Midbrain (tissue), 1 donor: Measurements from ENCODE around the gene DENND4A.
"Not testable (repeated sequence)": the region's sequence is repeated elsewhere in the genome, so short reads cannot be mapped to it uniquely, and the experiment has no call there.

Experiments
- DNase-seq: peaks from one replicate; lab custom pipeline; 2025; lab: John Stamatoyannopoulos, UW

Gene DENND4A

DNA sequence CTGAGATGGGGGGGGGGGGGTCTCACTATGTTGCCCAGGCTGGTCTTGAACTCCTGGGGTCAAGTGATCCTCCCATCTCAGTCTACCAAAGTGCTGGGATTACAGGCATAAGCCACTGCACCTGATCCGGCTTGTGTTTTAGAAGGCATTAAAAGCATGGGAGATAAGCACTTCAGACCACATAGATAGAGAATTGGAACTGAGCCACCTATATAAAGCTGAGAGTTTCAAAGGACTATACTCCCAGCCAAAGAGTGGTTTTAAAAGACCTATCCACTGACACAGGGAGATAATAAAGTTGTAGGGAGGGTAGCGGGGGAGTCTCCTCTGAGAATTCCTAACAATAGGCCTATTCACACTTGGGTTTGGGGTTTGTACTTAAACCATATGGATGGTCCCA, 34.8 kb downstream of the DENND4A start:
- DNase-seq: no peak

DNA sequence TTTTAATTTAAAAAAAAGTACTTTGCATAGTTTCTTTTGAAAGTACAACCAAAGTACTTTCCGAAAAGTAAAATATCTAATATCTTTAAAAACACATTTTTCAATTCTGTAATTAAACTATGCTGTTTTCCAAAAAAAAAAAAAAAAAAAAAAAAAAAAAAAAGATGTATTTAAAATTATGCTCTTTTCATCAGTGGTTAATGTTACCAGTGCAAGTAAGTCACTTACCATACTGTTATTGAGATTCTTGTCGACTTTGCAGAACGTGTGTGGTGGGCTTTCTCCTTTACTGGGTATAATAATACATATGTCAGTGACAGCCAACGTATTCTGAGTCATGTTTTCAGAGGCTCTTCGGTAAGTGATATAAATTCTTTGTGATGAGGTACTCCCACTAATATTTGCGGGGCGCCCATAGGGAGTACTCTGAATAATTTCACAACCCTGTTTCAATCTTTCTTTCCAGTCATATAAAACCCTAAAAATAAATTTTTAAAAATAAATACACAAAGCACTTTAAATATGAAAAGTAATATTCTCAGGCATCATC, 39.9 kb downstream of the DENND4A start:
- no peak for DNase-seq

DNA sequence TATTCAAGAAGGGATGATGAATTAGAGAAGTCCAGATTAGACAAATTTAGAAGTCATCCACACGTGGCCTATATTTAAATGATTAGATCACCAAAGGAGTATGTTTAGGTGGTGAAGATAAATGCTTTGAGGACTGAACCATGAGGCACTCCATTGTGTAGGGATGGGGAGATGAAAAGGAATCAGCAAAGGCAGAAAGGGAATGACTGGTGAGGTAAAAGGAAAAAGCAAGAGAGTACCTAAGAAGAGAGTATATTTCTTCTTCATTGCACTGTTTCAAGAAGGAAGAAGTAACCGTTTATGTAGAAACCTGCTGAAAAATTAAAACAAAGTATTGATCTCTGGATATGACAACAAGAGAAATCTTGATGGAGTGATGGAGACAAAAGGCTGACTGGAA, 40.7 kb downstream of the DENND4A start:
- DNase-seq: no peak

DNA sequence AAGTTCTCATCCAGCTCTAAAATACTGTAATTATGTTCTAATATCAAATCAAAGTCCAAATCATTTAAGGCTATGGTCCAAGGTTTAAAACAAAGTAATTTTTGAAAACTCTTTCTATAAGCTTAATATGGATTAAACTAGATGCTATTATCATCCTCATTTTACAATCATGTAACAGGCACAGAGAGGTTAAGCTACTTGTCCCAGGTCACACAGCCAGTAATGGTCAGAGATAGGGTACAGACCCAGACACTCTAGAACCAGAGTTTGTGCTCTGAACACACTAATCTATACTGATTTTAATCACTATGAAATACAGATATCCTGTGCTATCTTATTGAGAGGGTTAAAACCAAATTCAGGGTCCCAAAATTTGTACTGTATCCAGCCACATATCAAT, 44.8 kb downstream of the DENND4A start:
- DNase-seq: no peak

DNA sequence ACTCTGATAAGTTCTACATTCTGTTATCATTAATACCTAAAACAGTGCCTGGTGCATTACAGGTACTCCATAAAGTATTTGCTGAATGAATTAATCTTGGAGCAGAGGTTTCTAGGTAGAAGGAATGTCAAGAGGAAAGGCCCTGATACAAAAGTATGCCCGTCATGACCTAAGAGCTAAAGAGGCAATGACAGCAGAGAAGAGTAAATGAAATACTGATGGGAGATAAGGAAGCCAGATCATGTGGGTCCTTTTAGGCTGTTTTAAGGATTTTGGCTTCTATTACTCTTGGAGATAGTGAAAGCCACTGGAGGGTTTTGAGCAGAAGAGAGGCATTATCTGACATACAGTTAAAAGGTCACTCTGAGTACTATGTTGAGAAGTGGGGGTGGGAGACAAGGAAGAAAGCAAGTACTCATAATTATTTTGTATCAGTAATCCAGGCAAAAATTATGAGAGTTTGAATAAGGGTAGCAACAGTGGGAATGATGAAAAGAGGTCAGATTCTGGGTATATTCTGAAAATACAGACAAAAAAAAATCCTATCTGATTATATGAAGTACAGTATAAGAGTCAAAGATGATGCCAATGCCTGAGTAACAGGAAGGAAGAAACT, 48.3 kb downstream of the DENND4A start:
- no peak for DNase-seq

DNA sequence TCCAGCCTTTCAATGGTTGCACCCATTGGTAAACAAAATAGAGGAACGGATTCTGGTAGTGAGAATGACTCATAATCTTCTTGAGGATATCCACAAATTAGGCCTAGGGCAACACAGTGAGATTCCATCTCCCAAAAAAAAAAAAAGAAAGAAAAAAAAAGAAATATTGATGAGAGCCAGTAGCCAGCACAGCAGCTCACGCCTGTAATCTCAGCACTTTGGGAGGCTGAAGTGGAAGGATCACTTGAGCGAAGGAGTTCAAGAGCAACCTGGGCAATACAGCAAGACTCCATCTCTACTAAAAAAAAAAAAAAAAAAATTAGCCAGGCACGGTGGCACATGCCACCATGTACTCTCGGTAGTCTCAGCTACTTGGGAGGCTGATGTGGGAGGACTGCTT, 51.9 kb downstream of the DENND4A start:
- no peak for DNase-seq

DNA sequence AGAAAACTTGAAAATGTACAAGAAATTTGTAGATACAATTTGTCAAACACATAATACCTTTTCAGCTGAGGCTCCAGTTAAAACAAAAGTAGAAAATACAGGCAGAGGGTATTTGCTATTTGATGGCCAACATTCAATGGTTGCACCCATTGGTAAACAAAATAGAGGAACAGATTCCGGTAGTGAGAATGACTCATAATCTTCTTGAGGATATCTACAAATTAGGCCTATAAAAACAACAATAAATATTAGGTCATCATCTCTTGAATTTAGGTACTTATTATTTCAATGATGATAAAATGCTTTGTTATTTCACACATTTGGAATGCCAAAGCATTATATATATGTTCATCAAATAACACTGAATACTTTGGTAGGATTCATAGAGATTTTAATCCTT, 53.4 kb downstream of the DENND4A start:
- DNase-seq: no peak

DNA sequence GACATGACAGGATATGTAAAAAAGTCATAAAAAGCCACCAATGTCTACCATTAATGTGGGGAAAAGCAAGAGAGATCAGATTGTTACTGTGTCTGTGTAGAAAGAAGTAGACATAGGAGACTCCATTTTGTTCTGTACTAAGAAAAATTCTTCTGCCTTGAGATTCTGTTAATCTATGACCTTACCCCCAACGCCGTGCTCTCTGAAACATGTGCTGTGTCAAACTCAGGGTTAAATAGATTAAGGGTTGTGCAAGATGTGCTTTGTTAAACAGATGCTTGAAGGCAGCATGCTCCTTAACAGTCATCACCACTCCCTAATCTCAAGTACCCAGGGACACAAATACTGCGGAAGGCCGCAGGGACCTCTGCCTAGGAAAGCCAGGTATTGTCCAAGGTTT, 58.5 kb downstream of the DENND4A start:
- DNase-seq: not testable (repeated sequence)

DNA sequence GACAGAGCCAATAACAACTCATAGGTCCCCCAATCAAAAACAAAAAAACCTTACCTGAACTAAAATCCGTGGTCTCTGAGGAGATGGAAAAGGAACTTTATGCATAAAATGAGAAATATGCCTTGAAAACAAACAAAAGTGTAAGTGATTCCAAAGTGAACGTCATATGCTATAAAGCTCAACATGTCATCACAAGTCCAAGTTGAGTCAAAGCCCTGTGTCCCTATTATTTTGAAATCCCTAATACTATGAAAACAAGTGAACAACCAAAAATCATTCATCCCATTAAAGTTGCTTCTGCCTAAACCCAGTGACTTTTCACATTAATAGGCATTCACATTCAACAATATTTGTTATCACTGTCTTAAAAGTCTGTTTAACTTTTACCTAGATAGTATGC, 59.4 kb downstream of the DENND4A start:
- no peak for DNase-seq

DNA sequence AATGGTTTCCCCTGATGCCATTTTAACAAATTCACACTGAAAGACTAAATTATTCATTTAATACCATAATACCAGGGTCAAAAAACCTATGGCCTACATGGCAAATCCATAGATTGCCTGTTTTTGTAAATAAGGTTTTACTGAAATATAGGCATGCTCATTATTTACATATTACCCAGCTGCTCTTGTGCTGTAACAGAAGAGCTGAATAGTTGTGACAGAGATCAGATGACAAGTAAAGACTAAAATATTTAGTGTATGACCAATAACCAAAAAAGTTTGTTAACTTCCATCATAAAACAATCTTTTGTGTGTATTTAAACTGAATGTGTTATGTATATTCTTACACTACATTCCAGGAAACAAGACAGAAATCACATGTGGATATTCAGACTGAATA, 60.2 kb downstream of the DENND4A start:
- no peak for DNase-seq

DNA sequence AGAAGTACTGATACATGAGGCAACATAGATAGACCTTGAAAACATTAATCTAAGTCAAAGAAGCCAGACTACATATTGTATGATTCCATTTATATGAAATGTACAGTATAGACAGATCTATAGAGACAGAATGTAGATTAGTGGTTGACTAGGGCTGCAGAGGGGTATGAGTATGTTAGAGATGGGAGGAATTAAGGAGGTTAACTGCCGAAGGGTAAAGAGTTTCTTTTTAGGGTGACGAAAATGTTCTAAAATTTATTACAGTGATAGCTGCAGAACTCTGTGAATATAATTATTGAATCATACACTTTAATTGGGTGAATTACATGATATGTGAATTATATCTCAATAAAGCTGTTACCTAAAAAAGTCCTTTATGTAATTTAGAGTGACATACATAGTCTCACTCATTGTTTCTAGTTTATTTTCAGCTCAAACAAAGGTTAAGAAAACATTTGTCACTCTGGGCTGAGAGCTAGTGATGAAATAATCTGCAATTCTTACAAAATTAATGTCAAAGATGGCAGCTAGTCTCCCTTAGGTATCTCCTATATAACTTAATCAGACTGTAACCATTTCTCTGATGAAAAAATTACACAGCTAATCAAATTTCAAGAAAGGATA, 61.4 kb downstream of the DENND4A start:
- DNase-seq: no peak

DNA sequence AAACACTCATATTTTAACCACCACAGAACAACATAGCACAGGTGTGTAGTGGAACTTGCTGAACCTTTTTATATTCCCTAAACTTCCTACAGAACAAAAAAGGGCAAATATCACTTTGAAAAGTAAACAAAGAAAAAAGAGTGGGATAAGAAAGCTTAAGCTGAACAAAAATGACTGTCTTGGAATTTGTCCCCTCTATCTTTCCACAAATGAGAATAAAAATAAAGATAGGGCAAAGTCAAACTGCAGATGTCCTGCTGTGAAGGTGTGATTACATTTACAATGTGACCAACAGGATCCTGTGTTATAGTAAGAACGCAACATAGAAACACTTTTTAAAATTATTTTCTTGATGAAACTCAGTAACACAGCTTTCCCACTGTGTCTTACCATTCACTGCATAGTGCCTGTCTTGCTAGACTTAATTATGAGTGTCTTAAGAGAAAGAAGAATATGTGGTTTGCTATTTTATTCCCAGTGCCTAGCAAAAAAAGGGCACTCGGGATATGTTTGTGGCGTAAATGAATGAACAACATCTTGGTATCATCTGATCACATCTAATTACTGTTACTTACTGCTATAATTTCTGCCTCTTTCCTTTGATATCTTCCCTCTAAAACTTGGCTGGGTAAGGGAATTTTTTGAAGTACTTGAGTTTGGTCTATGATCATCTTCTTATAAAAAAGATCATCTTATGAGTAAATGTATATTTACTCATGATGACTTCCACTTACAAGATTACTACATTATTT, 67.5 kb downstream of the DENND4A start:
- DNase-seq: no peak

DNA sequence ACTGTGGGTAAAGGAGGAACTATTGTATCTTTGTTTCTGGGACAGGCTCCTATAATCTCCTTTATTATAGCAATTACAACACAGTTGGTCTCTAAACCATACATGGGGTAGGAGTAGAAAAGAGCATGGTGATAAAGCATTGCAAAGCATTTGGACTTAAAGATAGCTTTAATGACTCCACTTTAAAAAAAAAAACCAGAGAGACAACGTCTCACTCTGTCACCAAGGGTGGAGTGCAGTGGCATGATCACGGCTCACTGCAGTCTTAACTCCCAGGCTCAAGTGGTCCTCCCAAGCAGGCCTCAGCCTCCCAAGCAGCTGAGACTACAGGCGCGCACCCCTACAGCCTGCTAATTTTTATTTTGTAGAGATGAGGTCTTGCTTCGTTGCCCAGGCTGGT, 68.2 kb downstream of the DENND4A start:
- no peak for DNase-seq

DNA sequence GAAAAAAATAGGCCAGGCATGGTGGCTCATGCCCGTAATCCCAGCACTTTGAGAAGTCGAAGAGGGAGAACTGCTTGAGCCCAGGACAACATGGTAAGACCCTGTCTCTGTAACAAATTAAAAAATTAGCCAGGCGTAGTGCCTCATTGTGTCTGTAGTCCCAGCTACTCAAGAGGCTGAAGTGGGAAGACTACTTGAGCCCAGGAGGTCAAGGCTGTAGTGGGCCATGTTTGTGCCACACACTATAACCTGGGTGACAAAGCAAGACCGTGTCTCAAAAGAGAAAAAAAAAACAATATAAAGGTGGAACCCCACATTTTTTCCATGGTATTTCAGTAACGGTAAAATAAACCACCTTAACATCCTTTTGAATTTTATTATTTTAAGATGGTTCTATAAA, 69.9 kb downstream of the DENND4A start:
- DNase-seq: no peak

DNA sequence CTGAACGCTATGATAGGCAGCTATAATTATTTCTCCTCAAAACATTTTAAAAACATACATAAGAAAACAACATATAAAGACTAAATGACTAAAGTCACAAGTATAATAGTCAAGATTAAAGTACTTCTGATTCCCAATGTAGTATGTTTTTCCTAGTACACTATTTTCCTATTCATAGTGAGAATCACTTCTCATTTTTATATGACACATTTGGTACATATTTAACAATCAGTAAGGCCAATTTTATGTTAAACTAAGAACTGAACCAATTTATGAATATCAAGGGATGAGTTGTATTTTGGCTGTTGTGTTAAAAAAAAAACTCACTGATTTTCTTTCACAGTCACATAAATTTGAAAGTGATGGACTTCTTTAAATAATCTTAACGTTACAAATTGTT, 79.7 kb downstream of the DENND4A start:
- no peak for DNase-seq

DNA sequence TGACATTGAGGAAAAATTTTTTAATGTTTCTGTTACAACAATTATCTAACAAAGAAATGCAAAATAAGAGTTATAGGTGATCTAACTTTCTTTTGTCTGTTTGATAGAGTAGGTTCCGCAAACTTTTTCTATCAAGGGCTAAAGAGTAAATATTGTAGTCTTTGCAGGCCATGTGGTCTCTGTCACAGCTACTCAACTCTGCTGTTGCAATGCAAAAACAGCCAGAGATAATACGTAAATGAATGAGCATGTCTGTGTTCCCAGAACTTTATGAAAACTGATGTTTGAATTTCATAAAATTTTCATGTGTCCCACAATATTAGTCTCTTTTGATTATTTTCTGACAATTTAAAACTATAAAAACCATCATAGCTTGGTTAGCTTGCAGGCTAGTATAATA, 97.0 kb downstream of the DENND4A start:
- DNase-seq: no peak

DNA sequence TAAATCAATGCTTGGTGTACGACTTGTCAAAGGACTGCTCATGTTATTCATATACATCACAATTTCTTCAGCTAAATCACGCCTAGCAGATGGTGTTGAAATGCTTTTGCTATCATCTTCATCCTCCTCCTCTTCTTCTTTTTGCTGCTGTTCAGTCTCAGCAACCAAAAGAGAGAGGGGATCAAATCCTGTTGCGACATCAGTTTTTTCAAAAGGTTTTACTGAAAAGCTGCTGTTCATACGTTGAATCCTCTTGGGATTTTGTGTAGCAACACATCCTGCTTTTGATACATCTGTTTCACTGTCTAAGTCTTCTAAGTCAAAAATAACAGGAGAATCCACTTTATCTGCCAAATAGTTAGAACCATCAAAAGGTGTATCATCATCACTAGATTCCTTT, 101.3 kb downstream of the DENND4A start:
- no peak for DNase-seq

DNA sequence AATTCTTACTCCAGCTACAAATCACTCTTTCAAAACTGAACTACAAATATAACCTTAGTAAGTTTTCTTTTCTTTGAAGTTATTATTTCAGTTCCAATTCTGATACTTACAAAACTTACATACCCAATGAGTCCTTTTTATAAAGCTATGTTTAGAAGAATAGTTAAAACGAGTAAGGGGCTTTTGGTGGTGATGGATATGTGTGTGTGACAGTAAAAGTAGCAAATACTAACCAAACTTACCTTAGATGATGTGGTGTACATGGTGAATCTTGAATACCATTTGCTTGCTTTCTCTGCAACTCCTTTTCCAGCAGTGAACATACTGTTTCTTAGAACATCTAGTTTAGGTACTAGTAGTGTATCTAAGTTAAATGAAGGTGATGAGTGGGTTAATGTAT, 101.9 kb downstream of the DENND4A start:
- no peak for DNase-seq

DNA sequence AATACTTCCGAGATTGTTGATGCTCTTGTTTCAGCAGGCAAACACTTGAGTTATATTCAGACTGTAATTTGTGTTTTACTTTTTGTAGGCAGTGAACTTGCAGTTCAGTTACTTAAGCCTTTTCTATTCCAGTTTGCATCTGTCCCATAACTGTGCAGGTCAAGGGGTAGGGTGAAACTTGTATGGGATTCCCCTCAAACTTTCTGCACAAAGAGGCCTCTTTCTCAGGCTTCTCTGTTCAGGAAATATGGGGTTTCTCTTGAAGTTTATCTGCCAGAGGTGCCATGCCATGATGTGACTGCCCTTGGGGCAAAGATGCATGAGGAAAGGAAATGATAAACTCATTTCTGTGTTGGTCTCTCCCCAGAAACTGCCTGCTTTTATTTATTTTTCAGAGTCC, 103.6 kb downstream of the DENND4A start:
- DNase-seq: no peak

DNA sequence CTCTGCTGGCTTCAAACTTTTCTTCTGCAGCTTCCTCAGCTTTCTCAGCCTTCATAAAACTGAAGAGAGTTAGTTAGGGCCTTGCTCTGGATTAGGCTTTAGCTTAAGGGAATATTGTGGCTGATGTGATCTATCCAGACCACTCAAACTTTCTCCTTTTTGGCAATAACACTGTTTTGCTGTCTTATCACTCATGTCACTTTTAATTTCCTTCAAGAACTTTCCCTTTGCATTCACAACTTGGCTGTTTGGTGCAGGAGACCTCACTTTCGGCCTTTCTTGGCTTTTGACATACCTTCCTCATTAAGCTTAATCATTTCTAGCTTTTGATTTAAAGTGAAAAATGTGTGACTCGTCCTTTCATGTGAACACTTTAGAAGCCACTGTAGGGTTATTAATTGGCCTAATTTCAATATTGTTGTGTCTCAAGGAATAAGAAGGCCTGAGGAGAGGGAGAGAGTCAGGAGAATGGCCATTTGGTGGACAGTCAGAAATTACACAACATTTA, 109.6 kb downstream of the DENND4A start:
- DNase-seq: no peak

DNA sequence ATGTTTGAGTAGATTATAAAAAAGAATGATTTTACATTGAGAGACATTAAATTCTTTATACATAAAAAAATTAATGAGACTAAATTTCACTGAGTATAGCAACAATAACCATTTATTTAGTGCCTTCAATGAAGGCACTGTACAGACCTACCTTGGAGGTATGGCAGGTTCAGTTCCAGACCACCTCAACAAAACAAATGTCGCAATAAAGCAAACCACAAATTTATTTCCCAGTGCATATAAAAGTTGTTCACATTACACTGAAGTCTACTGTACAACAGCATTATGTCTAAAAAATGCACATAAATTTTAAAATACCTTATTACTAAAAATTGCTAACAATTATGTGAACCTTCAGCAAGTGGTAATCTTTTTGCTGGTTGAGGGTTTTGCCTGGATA, 111.5 kb downstream of the DENND4A start:
- DNase-seq: no peak

DNA sequence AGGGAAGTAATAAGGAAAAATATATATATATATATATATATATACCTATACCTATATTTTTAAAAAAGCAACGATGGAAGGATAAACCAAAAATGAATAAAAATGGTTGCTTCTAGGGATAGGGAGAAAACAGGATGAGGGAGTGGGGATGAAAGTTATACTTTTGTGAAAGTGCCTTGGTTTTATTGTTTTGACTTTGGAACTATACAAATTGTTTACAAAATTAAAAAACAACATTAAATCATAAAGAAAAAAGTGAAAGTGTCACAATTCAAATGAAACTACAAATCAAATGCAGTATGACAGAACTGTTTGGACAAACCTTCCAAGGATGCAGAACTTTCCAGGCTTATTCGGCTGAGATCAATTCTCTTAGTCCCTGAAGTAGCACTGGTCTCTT, 116.0 kb downstream of the DENND4A start:
- DNase-seq: no peak

DNA sequence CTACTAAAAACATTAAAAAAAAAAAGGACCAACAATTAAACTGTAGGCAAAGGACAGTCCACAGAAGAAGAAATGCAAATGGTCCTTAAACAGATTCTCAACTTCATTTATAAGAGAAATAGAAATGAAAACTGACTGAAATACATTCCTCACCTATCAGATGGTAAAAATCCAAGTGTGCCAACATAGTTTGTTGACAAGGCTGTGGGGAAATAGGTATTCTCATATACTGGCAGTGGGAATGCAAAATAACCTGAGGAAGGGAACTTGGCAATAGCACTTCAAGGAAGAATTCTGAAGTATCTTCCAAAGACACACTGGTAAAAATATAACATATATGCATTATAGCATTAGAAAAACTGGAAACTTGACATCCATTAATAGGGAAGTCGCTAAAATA, 116.5 kb downstream of the DENND4A start:
- DNase-seq: no peak
